K562 (cell line): ENCODE results near the gene SOBP. TPM values are rescaled to one million over a fixed set of nuclear protein-coding genes. Genes with fewer than 3 reads are reported as not detected.

Experiments used
- ATAC-seq: fragments of 200-7000 bp; cut with Tn5 transposase; 3 replicates; pipeline ENCODE4 v1.9.1; 2020; ENCODE audit warnings: moderate library complexity
- BruUV-seq: library from RNA; stranded (reverse); fragments of 400-500 nt; replicated peaks from 2 replicates; lab custom pipeline; 2021; lab: Mats Ljungman, UMichigan
- CTCF ChIA-PET: fragments of 300-600 bp; formaldehyde crosslinking; extraction: SDS; loops from one replicate; lab custom pipeline; 2021; ENCODE audit warnings: low intra/inter-chr PET ratio; lab: Yijun Ruan, JAX
- POLR2A ChIA-PET: fragments of 300-600, 350-650 bp; sonication (Branson Sonifier 250); formaldehyde crosslinking; extraction: SDS; loops from one replicate; lab custom pipeline; 2021; ENCODE audit warnings: antibody characterized with exemption, inconsistent platforms; lab: Yijun Ruan, JAX
- DNase-seq, 4 experiments: peaks; one replicate each; pipeline versions ENCODE4 v3.0.0 to v3.0.0-alpha.2; 2011 to 2018; ENCODE audit warnings: low spot score in 3 of 4, mixed read lengths in 3 of 4; ENCODE audit errors: extremely low read depth in 1 of 4
- FAIRE-seq: peaks from 2 replicates; lab custom pipeline; 2011; peaks lifted over from hg19 to GRCh38; lab: Jason Lieb, UNC
- H2AFZ ChIP-seq: 2 replicates; pipeline ENCODE4 v1.6.0; 2011; ENCODE audit warnings: low read depth, low read length, control low read depth, inconsistent platforms
- H3K27ac ChIP-seq: fragments of 200-600 bp; 3 replicates; pipeline ENCODE4 v1.8.0; 2011; ENCODE audit warnings: low read depth, mild to moderate bottlenecking, control low read depth, inconsistent platforms, low read length, moderate library complexity, mixed read lengths; ENCODE audit errors: extremely low read depth
- H3K27me3 ChIP-seq, 2 experiments: fragments of 300-600 bp in 1 of 2; 2 replicates in 1 of 2; 3 replicates in 1 of 2; pipeline versions ENCODE4 v1.6.0 to v1.8.0; 2011; ENCODE audit warnings: inconsistent platforms in 2 of 2, low read length in 2 of 2, mild to moderate bottlenecking in 1 of 2, mixed read lengths in 1 of 2, moderate library complexity in 1 of 2; ENCODE audit not compliant: control insufficient read depth in 2 of 2, insufficient read depth in 2 of 2
- H3K36me3 ChIP-seq: fragments of 300-600 bp; 3 replicates; pipeline ENCODE4 v1.8.0; 2011; ENCODE audit warnings: mild to moderate bottlenecking, low read length, inconsistent platforms; ENCODE audit not compliant: control insufficient read depth, insufficient read depth
- H3K4me1 ChIP-seq, 2 experiments: fragments of 200-600 bp in 1 of 2; replicated peaks in 1 of 2; 2 replicates in 1 of 2; 3 replicates in 1 of 2; pipeline versions ENCODE4 v1.5.1 to v1.8.0; 2011; ENCODE audit warnings: inconsistent platforms in 2 of 2, low read length in 2 of 2, mild to moderate bottlenecking in 1 of 2, mixed read lengths in 1 of 2, moderate library complexity in 1 of 2; ENCODE audit not compliant: control insufficient read depth in 2 of 2, insufficient read depth in 2 of 2
- H3K4me2 ChIP-seq: 2 replicates; pipeline ENCODE4 v1.6.1; 2011; ENCODE audit warnings: low read length, control low read depth, inconsistent platforms, mixed read lengths; ENCODE audit not compliant: insufficient read depth
- H3K4me3 ChIP-seq: fragments of 200-600 bp; sonication (generic), shearing (Covaris generic); 2 replicates; pipeline ENCODE4 v1.5.1; 2016; ENCODE audit warnings: control low read depth, inconsistent platforms
- H3K79me2 ChIP-seq: fragments of 200-600 bp; 3 replicates; pipeline ENCODE4 v1.8.0; 2011; ENCODE audit warnings: low read length, inconsistent platforms; ENCODE audit not compliant: control insufficient read depth, insufficient read depth
- H3K9ac ChIP-seq, 2 experiments: 2 replicates each; pipeline versions ENCODE4 v1.6.0 to v1.6.1; 2011; ENCODE audit warnings: low read depth in 2 of 2, low read length in 2 of 2, control low read depth in 1 of 2, inconsistent platforms in 1 of 2, mild to moderate bottlenecking in 1 of 2, mixed read lengths in 1 of 2; ENCODE audit not compliant: insufficient read depth in 1 of 2
- H3K9me1 ChIP-seq: one replicate; pipeline ENCODE4 v1.6.0; 2011; ENCODE audit warnings: inconsistent platforms, mild to moderate bottlenecking, low read length, moderate library complexity; ENCODE audit not compliant: control insufficient read depth, insufficient read depth
- H3K9me3 ChIP-seq: replicated peaks from 2 replicates; pipeline ENCODE4 v1.5.1; 2011; ENCODE audit warnings: low read depth, low read length, inconsistent platforms; ENCODE audit not compliant: control insufficient read depth, insufficient read depth
- H4K20me1 ChIP-seq: replicated peaks from 2 replicates; pipeline ENCODE4 v1.6.1; 2011; ENCODE audit warnings: low read length, inconsistent platforms, mixed read lengths; ENCODE audit not compliant: control insufficient read depth, insufficient read depth
- E2F3 ChIP-seq: fragments of 250-450 bp; sonication (Bioruptor Pico); IDR thresholded peaks from 2 replicates; pipeline ENCODE4 v1.4.0; 2020; ENCODE audit warnings: mild to moderate bottlenecking
- EZH2 ChIP-seq: IDR thresholded peaks from 2 replicates; pipeline ENCODE4 v1.6.1; 2012; ENCODE audit warnings: low read depth, mild to moderate bottlenecking, inconsistent platforms, low read length, borderline replicate concordance
- GTF2A2 ChIP-seq: IDR thresholded peaks from 2 replicates; pipeline ENCODE4 v1.6.1; 2016; ENCODE audit warnings: mild to moderate bottlenecking, missing genetic modification characterization, missing compliant biosample characterization
- GTF2F1 ChIP-seq: IDR thresholded peaks from 2 replicates; pipeline ENCODE4 v1.6.1; 2011; ENCODE audit warnings: low read depth, low read length, improper control_type of control experiment
- PTTG1 ChIP-seq: fragments of 450-650 bp; IDR thresholded peaks from 2 replicates; pipeline ENCODE4 v1.6.1; 2016; ENCODE audit warnings: low read depth, mild to moderate bottlenecking, missing genetic modification characterization, missing compliant biosample characterization
- ZFP30 ChIP-seq: fragments of 250-450 bp; sonication (Bioruptor Pico); IDR thresholded peaks from 2 replicates; pipeline ENCODE4 v1.8.0; 2022; ENCODE audit warnings: moderate library complexity, mild to moderate bottlenecking, inconsistent platforms, borderline replicate concordance
- ZKSCAN3 ChIP-seq: fragments of 250-450 bp; sonication (Bioruptor Pico); IDR thresholded peaks from 2 replicates; pipeline ENCODE4 v1.4.0; 2020
- ZNF311 ChIP-seq: fragments of 250-450 bp; sonication (Bioruptor Pico); IDR thresholded peaks from 2 replicates; pipeline ENCODE4 v1.4.0; 2020; ENCODE audit warnings: mild to moderate bottlenecking, moderate library complexity
- WGBS: fragments of 100-300 bp; shearing (Covaris generic); methylation state at CpG from one replicate; pipeline ENCODE4 v1.1.6; 2016; ENCODE audit warnings: low coverage, mixed read lengths; ENCODE audit not compliant: insufficient coverage; ENCODE audit errors: missing lambda C conversion rate; 5-methylcytosine and 5-hydroxymethylcytosine counted together
- in situ Hi-C: fragments of 300-500 bp; cut with MboI; formaldehyde crosslinking; loops from 4 replicates; pipeline ENCODE4 v1.15.0; 2018; ENCODE audit warnings: inconsistent platforms, mixed read lengths
- intact Hi-C: fragments of 100-400 bp; cut with micrococcal nuclease; formaldehyde crosslinking; loops from 2 replicates; pipeline ENCODE4 v1.14.2; 2022
- polyA plus RNA-seq, 8 experiments: library from polyadenylated mRNA; depleted of rRNA in 4 of 8; stranded (reverse) in 5 of 8; unstranded in 3 of 8; fragments of >200 nt; fragmentation: Nextera tagmentation in 2 of 8; fragmentation: Illumina TruSeq in 1 of 8; extraction: Ambion mirVana in 2 of 8; extraction: Trizol in 1 of 8; gene quantifications; 2 replicates each; pipeline versions ENCODE4 v1.2.1 to v1.2.3, GENCODE V29; 2011 to 2014; ENCODE audit warnings: inconsistent platforms in 1 of 8, missing spikeins in 1 of 8
- total RNA-seq, 7 experiments: library from RNA; depleted of rRNA in 6 of 7; stranded (reverse); fragments of >200 nt in 6 of 7; fragmentation: Illumina TruSeq in 2 of 7; extraction: Trizol in 2 of 7; gene quantifications; 2 replicates each; pipeline versions ENCODE4 v1.2.1 to v1.2.3, GENCODE V29; 2011 to 2021; ENCODE audit warnings: low replicate concordance in 1 of 7
- TF ChIP-seq, protein P1 (sequence below): fragments of 200-400 bp; formaldehyde crosslinking; IDR thresholded peaks from 2 replicates; pipeline ENCODE4 v1.6.1; 2017; ENCODE audit warnings: mild to moderate bottlenecking, low read depth, low read length, moderate library complexity
- TF ChIP-seq, protein P2 (sequence below): fragments of 450-650 bp; IDR thresholded peaks from 2 replicates; pipeline ENCODE4 v1.6.1; 2016; ENCODE audit warnings: mild to moderate bottlenecking
- TF ChIP-seq, protein P3 (sequence below): fragments of 150-350 bp; IDR thresholded peaks from 2 replicates; pipeline ENCODE4 v1.6.1; 2014; ENCODE audit warnings: low read depth, mild to moderate bottlenecking, low read length, borderline replicate concordance
- TF ChIP-seq, protein P4 (sequence below): fragments of 450-650 bp; formaldehyde crosslinking; IDR thresholded peaks from 2 replicates; pipeline ENCODE4 v1.4.0; 2020; ENCODE audit warnings: mild to moderate bottlenecking, mixed read lengths

The SOBP gene
- total and polyA plus RNA-seq, 9 of the 15 experiments (the other 6 are each of a cell fraction or from before 2014, with no cell fraction given) = 0.16 TPM; not detected in 8

DNA sequence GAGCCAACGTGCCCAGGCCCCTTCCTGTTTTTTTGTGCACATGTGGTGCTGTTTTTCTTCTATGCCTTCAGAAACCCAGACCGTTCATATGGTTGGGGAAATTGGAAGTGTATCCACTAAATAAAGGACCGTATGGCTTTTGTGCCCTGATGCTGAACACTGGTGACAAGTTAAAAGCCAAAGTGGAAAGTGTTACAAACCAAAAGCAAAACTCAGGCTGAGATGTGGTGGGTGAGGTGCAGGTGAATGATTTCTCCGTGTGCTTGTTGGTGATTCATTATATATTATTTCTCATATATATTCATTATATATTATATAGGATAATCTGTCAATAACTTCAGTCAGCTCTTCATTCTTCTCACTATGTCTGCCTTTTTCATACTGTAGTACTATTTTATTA is 148.6 kb downstream of the SOBP start:
- Histone ChIP-seq H3K4me2 (no peak overlapping the region), H3K9ac (no peak overlapping the region), H3K9me1 (no peaks in the 10 kb centered on the region), H4K20me1 (no peaks in the 10 kb centered on the region), H3K36me3 (no peaks in the 10 kb centered on the region), H3K4me1 (peaks cover 0 to 6% of the 10 kb centered on the region in 2 experiments; a peak in 1 of 5 replicates), H3K4me3 (no peak overlapping the region), H3K79me2 (no peaks in the 10 kb centered on the region), H3K27ac (no peak overlapping the region), H2AFZ (no peak overlapping the region), H3K9me3 (no peaks in the 10 kb centered on the region), H3K27me3 (peaks cover 8 to 36% of the 10 kb centered on the region in 2 experiments)
- in situ Hi-C loops = no loop called here
- ATAC-seq = no peak
- WGBS = 0% methylated on average over 4 of the region's 4 CpGs
- DNase-seq = no peak
- no peak for FAIRE-seq
- no peak for TF ChIP-seq ZFP30
- TF ChIP-seq, protein P1, sequence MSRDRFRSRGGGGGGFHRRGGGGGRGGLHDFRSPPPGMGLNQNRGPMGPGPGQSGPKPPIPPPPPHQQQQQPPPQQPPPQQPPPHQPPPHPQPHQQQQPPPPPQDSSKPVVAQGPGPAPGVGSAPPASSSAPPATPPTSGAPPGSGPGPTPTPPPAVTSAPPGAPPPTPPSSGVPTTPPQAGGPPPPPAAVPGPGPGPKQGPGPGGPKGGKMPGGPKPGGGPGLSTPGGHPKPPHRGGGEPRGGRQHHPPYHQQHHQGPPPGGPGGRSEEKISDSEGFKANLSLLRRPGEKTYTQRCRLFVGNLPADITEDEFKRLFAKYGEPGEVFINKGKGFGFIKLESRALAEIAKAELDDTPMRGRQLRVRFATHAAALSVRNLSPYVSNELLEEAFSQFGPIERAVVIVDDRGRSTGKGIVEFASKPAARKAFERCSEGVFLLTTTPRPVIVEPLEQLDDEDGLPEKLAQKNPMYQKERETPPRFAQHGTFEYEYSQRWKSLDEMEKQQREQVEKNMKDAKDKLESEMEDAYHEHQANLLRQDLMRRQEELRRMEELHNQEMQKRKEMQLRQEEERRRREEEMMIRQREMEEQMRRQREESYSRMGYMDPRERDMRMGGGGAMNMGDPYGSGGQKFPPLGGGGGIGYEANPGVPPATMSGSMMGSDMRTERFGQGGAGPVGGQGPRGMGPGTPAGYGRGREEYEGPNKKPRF = no peak
- TF ChIP-seq PTTG1 = no peak
- TF ChIP-seq GTF2F1 = no peak
- no peak for TF ChIP-seq E2F3 (CRISPR knock-in tag)
- TF ChIP-seq ZNF311 (CRISPR knock-in tag) = no peak
- TF ChIP-seq GTF2A2 = no peak
- TF ChIP-seq, protein P2, sequence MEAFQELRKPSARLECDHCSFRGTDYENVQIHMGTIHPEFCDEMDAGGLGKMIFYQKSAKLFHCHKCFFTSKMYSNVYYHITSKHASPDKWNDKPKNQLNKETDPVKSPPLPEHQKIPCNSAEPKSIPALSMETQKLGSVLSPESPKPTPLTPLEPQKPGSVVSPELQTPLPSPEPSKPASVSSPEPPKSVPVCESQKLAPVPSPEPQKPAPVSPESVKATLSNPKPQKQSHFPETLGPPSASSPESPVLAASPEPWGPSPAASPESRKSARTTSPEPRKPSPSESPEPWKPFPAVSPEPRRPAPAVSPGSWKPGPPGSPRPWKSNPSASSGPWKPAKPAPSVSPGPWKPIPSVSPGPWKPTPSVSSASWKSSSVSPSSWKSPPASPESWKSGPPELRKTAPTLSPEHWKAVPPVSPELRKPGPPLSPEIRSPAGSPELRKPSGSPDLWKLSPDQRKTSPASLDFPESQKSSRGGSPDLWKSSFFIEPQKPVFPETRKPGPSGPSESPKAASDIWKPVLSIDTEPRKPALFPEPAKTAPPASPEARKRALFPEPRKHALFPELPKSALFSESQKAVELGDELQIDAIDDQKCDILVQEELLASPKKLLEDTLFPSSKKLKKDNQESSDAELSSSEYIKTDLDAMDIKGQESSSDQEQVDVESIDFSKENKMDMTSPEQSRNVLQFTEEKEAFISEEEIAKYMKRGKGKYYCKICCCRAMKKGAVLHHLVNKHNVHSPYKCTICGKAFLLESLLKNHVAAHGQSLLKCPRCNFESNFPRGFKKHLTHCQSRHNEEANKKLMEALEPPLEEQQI = no peak
- no peak for TF ChIP-seq ZKSCAN3 (CRISPR knock-in tag)
- no peak for TF ChIP-seq EZH2
- TF ChIP-seq, protein P3, sequence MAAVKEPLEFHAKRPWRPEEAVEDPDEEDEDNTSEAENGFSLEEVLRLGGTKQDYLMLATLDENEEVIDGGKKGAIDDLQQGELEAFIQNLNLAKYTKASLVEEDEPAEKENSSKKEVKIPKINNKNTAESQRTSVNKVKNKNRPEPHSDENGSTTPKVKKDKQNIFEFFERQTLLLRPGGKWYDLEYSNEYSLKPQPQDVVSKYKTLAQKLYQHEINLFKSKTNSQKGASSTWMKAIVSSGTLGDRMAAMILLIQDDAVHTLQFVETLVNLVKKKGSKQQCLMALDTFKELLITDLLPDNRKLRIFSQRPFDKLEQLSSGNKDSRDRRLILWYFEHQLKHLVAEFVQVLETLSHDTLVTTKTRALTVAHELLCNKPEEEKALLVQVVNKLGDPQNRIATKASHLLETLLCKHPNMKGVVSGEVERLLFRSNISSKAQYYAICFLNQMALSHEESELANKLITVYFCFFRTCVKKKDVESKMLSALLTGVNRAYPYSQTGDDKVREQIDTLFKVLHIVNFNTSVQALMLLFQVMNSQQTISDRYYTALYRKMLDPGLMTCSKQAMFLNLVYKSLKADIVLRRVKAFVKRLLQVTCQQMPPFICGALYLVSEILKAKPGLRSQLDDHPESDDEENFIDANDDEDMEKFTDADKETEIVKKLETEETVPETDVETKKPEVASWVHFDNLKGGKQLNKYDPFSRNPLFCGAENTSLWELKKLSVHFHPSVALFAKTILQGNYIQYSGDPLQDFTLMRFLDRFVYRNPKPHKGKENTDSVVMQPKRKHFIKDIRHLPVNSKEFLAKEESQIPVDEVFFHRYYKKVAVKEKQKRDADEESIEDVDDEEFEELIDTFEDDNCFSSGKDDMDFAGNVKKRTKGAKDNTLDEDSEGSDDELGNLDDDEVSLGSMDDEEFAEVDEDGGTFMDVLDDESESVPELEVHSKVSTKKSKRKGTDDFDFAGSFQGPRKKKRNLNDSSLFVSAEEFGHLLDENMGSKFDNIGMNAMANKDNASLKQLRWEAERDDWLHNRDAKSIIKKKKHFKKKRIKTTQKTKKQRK = no peak
- TF ChIP-seq, protein P4, sequence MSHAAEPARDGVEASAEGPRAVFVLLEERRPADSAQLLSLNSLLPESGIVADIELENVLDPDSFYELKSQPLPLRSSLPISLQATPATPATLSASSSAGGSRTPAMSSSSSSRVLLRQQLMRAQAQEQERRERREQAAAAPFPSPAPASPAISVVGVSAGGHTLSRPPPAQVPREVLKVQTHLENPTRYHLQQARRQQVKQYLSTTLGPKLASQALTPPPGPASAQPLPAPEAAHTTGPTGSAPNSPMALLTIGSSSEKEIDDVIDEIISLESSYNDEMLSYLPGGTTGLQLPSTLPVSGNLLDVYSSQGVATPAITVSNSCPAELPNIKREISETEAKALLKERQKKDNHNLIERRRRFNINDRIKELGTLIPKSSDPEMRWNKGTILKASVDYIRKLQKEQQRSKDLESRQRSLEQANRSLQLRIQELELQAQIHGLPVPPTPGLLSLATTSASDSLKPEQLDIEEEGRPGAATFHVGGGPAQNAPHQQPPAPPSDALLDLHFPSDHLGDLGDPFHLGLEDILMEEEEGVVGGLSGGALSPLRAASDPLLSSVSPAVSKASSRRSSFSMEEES (CRISPR knock-in tag) = no peak
- ChIA-PET CTCF (no interaction called here), POLR2A (interaction anchor here (0.6 to 1.1 kb wide), 2 partner anchors 9 to 1227 kb away, joined by 3 read pairs; no protein-coding TSS in a partner anchor)
- intact Hi-C loops = loop anchor here (10.0 kb wide), 1 partner anchor 504 kb away; no protein-coding TSS in a partner anchor
- BruUV-seq = no TSS peak
